GM19193 (cell line): Measurements from ENCODE around the gene MYBBP1A.
A peak's percentile ranks its signal among the peaks of the same experiment; 100 is the strongest.

Source experiments
- POLR2A ChIP-seq: IDR thresholded peaks from 4 replicates; pipeline ENCODE4 v1.6.1; 2011; ENCODE audit not compliant: insufficient read depth, insufficient read length; ENCODE audit errors: extremely low read depth

The MYBBP1A gene, protein sequence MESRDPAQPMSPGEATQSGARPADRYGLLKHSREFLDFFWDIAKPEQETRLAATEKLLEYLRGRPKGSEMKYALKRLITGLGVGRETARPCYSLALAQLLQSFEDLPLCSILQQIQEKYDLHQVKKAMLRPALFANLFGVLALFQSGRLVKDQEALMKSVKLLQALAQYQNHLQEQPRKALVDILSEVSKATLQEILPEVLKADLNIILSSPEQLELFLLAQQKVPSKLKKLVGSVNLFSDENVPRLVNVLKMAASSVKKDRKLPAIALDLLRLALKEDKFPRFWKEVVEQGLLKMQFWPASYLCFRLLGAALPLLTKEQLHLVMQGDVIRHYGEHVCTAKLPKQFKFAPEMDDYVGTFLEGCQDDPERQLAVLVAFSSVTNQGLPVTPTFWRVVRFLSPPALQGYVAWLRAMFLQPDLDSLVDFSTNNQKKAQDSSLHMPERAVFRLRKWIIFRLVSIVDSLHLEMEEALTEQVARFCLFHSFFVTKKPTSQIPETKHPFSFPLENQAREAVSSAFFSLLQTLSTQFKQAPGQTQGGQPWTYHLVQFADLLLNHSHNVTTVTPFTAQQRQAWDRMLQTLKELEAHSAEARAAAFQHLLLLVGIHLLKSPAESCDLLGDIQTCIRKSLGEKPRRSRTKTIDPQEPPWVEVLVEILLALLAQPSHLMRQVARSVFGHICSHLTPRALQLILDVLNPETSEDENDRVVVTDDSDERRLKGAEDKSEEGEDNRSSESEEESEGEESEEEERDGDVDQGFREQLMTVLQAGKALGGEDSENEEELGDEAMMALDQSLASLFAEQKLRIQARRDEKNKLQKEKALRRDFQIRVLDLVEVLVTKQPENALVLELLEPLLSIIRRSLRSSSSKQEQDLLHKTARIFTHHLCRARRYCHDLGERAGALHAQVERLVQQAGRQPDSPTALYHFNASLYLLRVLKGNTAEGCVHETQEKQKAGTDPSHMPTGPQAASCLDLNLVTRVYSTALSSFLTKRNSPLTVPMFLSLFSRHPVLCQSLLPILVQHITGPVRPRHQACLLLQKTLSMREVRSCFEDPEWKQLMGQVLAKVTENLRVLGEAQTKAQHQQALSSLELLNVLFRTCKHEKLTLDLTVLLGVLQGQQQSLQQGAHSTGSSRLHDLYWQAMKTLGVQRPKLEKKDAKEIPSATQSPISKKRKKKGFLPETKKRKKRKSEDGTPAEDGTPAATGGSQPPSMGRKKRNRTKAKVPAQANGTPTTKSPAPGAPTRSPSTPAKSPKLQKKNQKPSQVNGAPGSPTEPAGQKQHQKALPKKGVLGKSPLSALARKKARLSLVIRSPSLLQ (N-terminal part only)

DNA sequence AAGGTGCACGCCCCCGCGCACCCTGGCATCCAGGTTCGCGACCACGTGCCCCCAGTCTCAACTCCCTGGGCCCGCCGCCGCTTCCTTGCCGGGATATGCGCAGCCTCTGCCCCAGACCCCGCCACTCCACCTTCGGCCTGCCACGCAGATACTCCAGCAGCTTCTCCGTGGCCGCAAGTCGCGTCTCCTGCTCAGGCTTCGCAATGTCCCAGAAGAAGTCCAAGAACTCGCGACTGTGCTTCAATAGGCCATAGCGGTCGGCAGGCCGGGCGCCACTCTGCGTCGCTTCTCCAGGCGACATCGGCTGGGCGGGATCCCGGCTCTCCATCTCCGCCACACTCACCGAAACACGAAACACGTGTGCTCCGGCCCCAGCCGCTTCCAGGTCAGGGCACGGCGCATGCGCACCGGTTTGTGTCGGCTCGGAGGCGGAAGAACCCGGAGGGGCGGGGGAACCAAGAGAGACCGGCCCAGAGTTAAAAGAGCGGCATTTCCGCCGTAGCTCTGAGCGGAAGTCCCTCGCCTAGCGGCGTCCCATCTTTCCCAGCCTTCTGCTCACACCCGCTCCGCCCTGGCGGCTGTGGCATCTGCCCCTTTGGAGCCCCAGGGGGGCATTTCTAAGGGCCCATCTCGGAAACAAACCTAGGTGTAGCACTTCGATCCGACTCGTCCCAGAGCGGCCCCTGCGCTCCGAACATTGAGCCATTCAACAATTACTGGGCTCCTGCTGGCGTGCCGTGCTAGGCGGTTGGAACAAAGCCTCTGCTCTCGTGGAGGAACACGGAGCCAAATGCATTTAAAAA is at the start of gene MYBBP1A:
Gene MYBBP1A (minus strand): TSS at position 388 of the 803 bp plus-strand sequence. CDS start 60 bp downstream, at position 328.
- TF ChIP-seq POLR2A, result peak; percentile 94

DNA sequence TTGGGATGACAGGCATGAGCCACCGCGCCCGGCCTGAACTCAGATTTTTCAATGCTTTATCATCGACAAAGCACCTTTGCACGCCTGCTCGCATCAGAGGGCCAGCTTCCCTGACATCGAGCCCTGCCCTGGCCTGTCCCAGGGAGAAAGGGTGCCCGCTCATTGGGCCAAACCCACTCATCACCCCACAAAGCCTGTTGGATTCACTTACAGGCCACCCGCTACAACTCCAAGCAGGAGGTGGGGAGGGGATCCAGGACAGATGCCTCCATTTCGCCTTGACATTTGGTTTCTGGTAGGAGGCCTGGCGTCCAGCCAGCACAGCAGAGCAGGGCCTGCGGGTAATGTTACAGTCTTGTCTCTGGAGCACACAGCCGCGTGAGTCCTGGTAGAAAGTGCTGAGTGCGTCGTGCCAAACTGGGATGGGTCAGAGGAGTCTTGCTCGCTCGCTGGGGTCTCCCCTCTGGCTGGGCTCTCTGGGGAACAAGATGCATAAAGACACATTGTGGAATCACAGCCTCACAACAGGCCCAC is 49.0 kb upstream of the MYBBP1A start:
- TF ChIP-seq POLR2A, result no peak

DNA sequence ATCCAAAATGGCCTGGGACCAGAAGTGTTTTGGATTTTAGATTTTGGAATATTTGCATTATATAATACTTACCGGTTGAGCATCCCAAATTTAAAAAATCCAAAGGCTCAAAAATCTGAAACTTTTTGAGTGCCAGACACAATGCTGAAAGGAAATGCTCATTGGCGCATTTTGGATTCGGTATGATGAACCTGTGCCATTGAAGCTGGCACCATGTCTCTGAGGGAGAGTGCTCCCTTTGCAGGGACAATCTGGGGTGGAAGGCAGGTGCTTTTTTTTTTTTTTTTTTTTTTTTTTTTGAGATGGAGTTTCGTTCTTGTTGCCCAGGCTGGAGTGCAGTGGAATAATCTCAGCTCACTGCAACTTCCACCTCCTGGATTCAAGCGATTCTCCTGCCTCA is 46.9 kb upstream of the MYBBP1A start:
- no peak for TF ChIP-seq POLR2A

DNA sequence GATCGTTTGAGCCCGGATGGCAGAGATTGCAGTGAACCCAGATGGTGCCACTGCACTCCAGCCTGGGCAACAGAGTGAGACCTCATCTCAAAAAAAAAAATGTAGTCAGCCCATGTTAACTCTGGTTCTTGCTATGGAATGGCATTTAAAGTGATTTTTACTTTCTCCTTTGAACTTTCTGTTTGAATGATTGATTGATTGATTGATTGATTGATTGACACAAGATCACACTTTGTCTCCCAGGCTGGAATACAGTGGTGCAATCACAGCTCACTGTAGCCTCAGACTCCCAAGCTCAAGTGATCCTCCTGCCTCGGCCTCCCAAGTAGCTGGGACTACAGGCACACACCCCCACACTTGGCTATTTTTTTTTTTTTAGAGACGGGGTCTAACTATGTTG is 46.1 kb upstream of the MYBBP1A start:
- no peak for TF ChIP-seq POLR2A

DNA sequence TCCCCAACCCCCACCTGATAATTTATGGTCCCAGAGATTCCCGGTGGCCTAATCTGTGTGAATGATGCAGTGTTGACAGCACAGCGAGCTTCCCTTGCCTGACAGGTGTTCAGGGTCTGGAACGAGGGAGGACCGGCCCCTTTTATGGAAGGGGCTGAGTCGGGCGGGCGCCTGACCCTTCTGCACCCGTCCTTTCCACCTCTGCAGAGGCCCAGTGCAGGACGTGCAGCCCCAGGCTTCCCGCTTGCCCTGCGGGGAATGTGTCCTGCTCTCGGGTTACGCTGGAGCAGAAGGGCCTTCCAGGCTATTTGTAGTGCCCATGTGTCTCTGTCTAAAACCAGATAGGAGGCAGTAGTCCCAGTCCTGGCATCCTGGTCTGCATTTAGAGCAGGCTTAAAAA is 45.4 kb upstream of the MYBBP1A start:
- no peak for TF ChIP-seq POLR2A

DNA sequence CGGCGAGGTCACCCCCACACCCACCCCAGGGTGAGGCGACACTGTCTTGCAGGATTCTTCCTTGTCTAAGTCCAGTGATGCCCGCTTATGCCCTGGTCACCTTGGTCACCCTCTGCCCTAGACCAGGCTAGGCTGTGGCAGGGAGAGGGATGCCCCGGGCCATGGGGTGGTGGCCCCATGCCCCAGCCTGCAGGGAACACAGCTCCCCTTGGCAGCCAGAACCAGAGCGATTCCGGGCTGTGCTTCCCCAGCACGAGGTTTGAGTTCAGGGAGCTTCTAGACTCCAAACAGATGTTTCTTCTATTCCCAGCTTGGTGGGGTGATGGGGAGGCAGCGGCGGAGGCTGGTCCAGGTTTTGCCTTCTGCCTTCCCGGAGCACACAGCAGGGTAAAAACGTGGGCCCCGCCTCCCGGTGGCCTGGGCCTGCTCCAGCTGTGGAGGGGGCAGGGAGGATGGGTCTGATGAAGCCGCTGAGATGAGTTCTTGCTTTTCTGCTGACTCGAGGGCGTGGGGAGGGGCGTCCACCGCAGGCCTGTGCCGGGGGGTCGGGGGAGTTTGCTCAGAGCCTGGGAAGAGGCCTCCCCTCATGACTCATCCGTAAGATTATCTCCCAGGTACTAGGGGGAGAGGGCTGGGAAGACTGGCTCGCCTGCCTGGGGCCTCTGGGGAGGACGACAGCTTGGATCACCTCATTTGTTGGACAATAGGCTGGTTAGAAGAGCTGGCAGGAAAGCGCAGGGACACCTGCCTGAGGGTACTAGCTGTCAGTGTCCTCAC is 44.5 kb upstream of the MYBBP1A start:
- TF ChIP-seq POLR2A, result no peak

DNA sequence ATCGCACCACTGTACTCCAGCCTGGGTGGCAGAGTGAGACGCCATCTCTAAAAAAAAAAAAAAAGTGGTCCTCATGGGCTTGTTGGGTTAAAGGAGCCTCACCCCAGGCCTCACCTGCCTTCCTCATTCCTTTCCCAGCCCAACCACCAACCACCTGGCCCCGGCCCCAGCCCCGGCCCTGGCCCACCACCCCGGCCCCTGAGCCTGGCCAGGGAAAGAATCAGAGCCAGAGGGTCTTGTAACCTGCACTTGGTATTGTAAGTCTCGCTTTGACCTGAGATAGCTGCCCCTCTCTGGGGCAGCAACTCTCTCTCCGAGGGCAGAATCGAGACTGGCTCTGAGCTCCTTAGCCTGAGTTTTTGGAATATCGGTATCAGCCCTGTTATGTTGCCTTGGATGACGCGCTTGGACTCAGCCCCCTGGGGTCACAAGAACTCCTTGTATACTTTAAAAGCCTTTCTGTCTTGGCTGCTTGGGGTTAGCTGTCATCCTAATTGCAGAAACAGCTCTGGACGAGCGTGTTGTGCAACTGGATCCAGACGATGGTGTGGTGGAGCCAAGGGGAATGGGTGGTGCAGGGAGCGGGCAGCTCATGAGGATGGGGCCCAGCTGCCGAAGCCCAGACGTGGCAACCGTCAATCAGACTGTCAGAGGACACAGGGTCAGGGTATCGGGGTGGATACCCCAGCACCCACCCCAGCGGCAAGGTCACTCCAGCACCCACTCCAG is 43.8 kb upstream of the MYBBP1A start:
- no peak for TF ChIP-seq POLR2A

DNA sequence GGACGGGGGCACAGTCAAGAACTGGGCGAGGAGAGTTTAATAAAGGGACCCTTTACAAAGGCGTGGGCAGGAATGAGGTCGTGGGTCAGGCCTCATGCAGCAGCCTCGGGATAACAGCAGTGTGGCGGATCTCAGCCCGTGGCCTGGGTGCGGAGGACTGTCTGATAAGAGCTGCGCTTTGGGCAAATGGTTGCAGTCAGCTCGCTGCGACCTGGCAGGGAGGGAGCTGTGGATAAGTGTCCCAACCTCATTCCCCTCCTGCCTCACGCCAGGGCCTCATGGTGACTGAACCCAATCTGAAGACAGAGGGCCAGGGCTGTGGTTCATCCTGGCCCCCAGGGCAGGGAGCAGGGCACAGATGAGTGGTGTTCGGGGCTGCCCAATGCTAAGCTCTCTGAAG is 42.8 kb upstream of the MYBBP1A start:
- no peak for TF ChIP-seq POLR2A

DNA sequence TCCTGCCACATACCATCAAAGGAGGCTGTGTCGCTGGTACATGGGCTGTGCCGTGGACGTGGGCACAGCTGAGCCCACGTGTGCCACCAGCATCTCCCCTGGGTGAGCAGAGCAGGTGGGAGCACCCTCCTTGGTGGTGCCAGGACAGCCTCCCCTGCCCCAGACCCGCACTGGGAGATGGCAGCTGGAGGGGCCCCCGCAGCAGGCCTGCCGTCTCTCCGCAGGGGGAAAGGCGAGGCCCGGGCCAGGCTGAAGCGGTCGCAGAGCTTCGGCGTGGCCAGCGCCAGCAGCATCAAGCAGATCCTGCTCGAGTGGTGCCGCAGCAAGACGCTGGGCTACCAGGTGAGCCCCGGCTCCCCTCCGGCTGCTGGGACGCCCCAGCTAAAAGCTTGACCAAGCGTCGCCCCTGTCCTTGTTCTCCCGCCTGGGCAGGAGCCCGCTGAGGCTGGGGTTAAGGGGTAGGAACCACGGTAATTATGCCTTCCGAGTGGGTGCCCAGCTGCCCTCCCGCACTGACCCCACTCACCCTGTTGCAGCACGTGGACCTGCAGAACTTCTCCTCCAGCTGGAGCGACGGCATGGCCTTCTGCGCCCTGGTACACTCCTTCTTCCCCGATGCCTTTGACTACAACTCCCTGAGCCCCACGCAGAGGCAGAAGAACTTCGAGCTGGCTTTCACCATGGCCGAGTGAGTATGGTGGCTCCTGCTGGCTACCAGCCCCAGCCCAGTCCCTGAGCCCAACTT is 41.6 kb upstream of the MYBBP1A start:
- TF ChIP-seq POLR2A, result no peak

DNA sequence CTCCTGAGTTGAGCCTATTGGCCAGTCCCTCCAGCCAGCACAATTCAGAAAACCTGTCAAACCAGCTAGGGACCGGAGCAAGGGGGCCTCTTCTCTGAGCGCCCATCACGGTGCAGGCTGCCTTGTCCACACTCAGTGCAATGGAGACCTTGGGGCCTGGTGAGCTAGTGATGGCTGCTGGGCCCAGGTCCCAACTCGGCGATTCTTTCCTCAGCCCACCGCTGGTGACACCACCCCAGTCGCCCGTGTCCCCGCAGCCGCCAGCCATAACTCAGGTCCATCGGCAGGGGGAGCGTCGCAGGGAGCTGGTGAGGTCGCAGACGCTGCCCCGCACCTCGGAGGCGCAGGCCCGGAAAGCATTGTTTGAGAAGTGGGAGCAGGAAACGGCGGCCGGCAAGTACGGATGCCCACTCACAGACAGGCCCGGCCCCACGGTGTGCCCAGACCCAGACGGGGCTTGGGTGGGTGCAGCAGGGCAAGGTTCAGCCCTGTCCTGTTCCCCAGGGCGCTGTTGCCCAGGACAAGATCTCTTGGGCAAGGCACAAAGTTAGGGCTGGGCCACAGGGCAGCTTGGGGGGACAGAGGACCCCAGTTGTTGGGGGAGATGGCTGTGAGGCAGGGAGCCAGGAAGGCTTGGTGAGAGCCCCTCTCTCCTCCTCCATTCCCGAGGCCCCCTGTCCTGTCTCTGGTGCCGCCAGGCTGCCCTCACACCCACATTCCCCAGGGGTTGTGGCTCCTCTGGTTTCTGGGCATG is 39.9 kb upstream of the MYBBP1A start:
- TF ChIP-seq POLR2A, result no peak

DNA sequence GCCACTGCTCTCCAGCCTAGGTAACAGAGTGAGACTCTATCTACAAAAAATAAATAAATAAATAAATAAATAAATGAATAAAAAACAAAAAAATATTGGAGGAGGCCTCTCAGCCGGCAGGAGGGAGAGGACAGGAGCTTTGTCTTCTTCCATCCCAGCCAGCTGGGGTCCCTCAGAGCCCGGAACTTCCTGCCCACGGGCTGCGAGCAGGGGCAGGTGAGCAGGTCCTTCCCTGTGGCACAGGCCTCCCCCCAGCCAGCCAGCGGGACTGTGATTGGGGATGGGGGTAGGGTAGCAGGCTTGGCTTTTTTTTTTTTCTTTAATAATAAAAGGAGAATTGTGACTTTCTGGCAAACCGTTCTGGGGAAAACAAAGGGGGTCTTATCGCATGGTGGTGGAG is 39.2 kb upstream of the MYBBP1A start:
- TF ChIP-seq POLR2A, result no peak
